Measurements from ENCODE around the gene NFIC. TPM values are rescaled to one million over a fixed set of nuclear protein-coding genes. Genes with fewer than 3 reads are reported as not detected.

The NFIC gene
- total and polyA plus RNA-seq, 4 donors = 12.8 to 100 (median 75.1) TPM

GRCh38 chr19:3497757-3498520 is 131.6 kb downstream of the NFIC start:
- H3K9me3 ChIP-seq (ENCODE audit: control insufficient read depth in 4 of 4, low read length in 3 of 4) = no peaks in the 10 kb centered on the region
- no peak overlapping the region for H3K9ac ChIP-seq (ENCODE audit: low read depth in 1 of 2, low read length in 2 of 2)
- DNase-seq (ENCODE audit: low spot score) = no peak
- WGBS = 98% methylated on average over 5 of the region's 5 CpGs
- H3K27ac ChIP-seq (ENCODE audit: low read depth in 1 of 2, low read length in 2 of 2) = no peak overlapping the region
- H3K4me3 ChIP-seq (ENCODE audit: low read depth in 1 of 3, low read length in 3 of 3) = no peak overlapping the region
- TF ChIP-seq, protein P1, sequence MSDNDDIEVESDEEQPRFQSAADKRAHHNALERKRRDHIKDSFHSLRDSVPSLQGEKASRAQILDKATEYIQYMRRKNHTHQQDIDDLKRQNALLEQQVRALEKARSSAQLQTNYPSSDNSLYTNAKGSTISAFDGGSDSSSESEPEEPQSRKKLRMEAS (IDR thresholded peaks at IDR 0.05) = no peak
- no peak for TF ChIP-seq JUND (IDR thresholded peaks at IDR 0.05)
- TF ChIP-seq CTCF (IDR thresholded peaks at IDR 0.05; ENCODE audit: low read depth, low read length, missing input control) = no peak
- no peak for TF ChIP-seq FOXA1 (IDR thresholded peaks at IDR 0.05)
- no peak for TF ChIP-seq HNF4A (conservative IDR thresholded peaks at IDR 0.05)
- no peak for TF ChIP-seq YY1 (IDR thresholded peaks at IDR 0.05)
- no peak for TF ChIP-seq EGR1 (IDR thresholded peaks at IDR 0.05; ENCODE audit: low read depth in 2 of 2)
- no peak for TF ChIP-seq SP1 (IDR thresholded peaks at IDR 0.05)
- no peak for TF ChIP-seq FOXA2 (IDR thresholded peaks at IDR 0.05)
- TF ChIP-seq NR2F2 (IDR thresholded peaks at IDR 0.05) = no peak
- no peak for TF ChIP-seq RAD21 (IDR thresholded peaks at IDR 0.05)
- no peak for TF ChIP-seq ATF3 (IDR thresholded peaks at IDR 0.05)
- TF ChIP-seq REST (IDR thresholded peaks at IDR 0.05) = no peak
- no peak for TF ChIP-seq TAF1 (conservative IDR thresholded peaks at IDR 0.05)
- TF ChIP-seq RXRA (IDR thresholded peaks at IDR 0.05) = no peak
- H3K36me3 ChIP-seq (ENCODE audit: control insufficient read depth in 4 of 4, insufficient read depth in 3 of 4, low read depth in 1 of 4, low read length in 3 of 4) = peaks cover 0 to 18% (median 5%) of the 10 kb centered on the region in 4 donors
- no peaks in the 10 kb centered on the region for H3K27me3 ChIP-seq (ENCODE audit: control insufficient read depth in 4 of 4, insufficient read depth in 4 of 4, low read length in 3 of 4)
- H3K4me1 ChIP-seq (ENCODE audit: control insufficient read depth in 4 of 4, insufficient read depth in 4 of 4, low read length in 3 of 4) = peaks cover 4 to 17% (median 14%) of the 10 kb centered on the region in 4 donors

DNA sequence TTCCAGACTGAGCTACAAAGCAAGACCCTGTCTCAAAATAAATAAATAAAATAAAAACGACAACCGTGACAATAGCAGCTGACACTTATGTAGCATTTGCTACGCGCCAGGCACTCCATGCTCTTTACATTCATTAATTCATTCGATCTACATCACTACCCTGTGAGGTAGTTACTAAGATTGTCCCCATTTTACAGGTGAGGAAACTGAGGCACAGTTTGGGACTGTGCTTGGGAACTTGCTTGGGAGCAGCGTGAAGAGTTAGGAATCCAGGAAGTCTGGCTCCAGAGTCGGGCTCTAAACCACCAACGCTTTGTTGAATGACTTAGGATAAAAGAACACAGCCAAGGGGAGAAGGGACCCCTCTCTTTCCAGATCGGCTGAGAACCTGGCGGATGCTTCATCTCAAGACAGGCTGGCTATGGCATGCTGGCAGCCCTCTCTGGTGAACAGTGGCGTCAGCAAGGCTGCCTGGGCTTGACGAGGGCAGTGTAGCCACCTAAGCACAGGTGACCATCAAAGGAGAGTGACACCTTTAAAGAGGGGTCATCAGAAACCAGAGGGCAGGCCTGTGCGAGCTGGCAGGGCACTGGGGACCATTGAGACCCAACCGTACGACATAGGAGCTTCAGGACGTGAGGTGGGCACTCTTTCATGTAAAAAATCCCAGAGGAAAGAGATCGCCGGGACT is 133.5 kb downstream of the NFIC start:
- no peaks in the 10 kb centered on the region for H3K27me3 ChIP-seq (ENCODE audit: control insufficient read depth in 4 of 4, insufficient read depth in 4 of 4, low read length in 3 of 4)
- peak overlapping the region; percentile 93 to 96 for H3K27ac ChIP-seq (ENCODE audit: low read depth in 1 of 2, low read length in 2 of 2)
- H3K4me3 ChIP-seq (ENCODE audit: low read depth in 1 of 3, low read length in 3 of 3) = peak overlapping the region; percentile 77 to 98 (median 94)
- TF ChIP-seq TAF1 (conservative IDR thresholded peaks at IDR 0.05) = no peak
- TF ChIP-seq ATF3 (IDR thresholded peaks at IDR 0.05) = no peak
- TF ChIP-seq EGR1 (IDR thresholded peaks at IDR 0.05; ENCODE audit: low read depth in 2 of 2) = no peak
- TF ChIP-seq FOXA2 (IDR thresholded peaks at IDR 0.05) = no peak
- TF ChIP-seq, protein P1 (IDR thresholded peaks at IDR 0.05) = no peak
- no peak for TF ChIP-seq HNF4A (conservative IDR thresholded peaks at IDR 0.05)
- no peak for TF ChIP-seq FOXA1 (IDR thresholded peaks at IDR 0.05)
- no peak for TF ChIP-seq YY1 (IDR thresholded peaks at IDR 0.05)
- TF ChIP-seq RXRA (IDR thresholded peaks at IDR 0.05) = no peak
- TF ChIP-seq NR2F2 (IDR thresholded peaks at IDR 0.05) = no peak
- TF ChIP-seq, protein P2, sequence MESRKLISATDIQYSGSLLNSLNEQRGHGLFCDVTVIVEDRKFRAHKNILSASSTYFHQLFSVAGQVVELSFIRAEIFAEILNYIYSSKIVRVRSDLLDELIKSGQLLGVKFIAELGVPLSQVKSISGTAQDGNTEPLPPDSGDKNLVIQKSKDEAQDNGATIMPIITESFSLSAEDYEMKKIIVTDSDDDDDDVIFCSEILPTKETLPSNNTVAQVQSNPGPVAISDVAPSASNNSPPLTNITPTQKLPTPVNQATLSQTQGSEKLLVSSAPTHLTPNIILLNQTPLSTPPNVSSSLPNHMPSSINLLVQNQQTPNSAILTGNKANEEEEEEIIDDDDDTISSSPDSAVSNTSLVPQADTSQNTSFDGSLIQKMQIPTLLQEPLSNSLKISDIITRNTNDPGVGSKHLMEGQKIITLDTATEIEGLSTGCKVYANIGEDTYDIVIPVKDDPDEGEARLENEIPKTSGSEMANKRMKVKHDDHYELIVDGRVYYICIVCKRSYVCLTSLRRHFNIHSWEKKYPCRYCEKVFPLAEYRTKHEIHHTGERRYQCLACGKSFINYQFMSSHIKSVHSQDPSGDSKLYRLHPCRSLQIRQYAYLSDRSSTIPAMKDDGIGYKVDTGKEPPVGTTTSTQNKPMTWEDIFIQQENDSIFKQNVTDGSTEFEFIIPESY (IDR thresholded peaks at IDR 0.05) = no peak
- H3K9me3 ChIP-seq (ENCODE audit: control insufficient read depth in 4 of 4, low read length in 3 of 4) = no peaks in the 10 kb centered on the region
- 24% methylated on average over 18 of the region's 18 CpGs for WGBS
- peaks cover 0 to 13% (median 3%) of the 10 kb centered on the region in 4 donors for H3K36me3 ChIP-seq (ENCODE audit: control insufficient read depth in 4 of 4, insufficient read depth in 3 of 4, low read depth in 1 of 4, low read length in 3 of 4)
- peak overlapping the region; percentile 34 to 98 for H3K9ac ChIP-seq (ENCODE audit: low read depth in 1 of 2, low read length in 2 of 2)
- H3K4me1 ChIP-seq (ENCODE audit: control insufficient read depth in 4 of 4, insufficient read depth in 4 of 4, low read length in 3 of 4) = peaks cover 4 to 19% (median 16%) of the 10 kb centered on the region in 4 donors
- no peak for DNase-seq (ENCODE audit: low spot score)
